HepG2 (cell line): ENCODE measurements around the gene MTSS2. TPM values are rescaled to one million over a fixed set of nuclear protein-coding genes. Genes with fewer than 3 reads are reported as not detected.

Source experiments
- ATF7-NPFF ChIP-seq: sonication (generic); formaldehyde crosslinking; IDR thresholded peaks from 2 replicates; pipeline ENCODE4 v1.8.1; 2023; ENCODE audit warnings: mild to moderate bottlenecking, low read depth, missing genetic modification reagents, moderate library complexity
- GATAD2A ChIP-seq: IDR thresholded peaks from 2 replicates; pipeline ENCODE4 v1.6.1; 2016
- GLI4 ChIP-seq: sonication (generic); formaldehyde crosslinking; IDR thresholded peaks from 2 replicates; pipeline ENCODE4 v1.5.1; 2020; ENCODE audit warnings: missing genetic modification reagents, mild to moderate bottlenecking, moderate library complexity, borderline replicate concordance
- GRHL1 ChIP-seq: sonication (generic); formaldehyde crosslinking; conservative IDR thresholded peaks from 2 replicates; pipeline ENCODE4 v1.8.0; 2022; ENCODE audit warnings: missing genetic modification reagents
- HNF1B ChIP-seq: sonication (generic); formaldehyde crosslinking; IDR thresholded peaks from 2 replicates; pipeline ENCODE4 v1.5.1; 2020; ENCODE audit warnings: mild to moderate bottlenecking, moderate library complexity, missing genetic modification reagents
- IKZF1 ChIP-seq: fragments of 450-650 bp; IDR thresholded peaks from 2 replicates; pipeline ENCODE4 v1.7.1; 2016
- KDM2A ChIP-seq: sonication (generic); formaldehyde crosslinking; IDR thresholded peaks from 2 replicates; pipeline ENCODE4 v1.4.0; 2020; ENCODE audit warnings: low read depth, missing genetic modification reagents, borderline replicate concordance
- MAX ChIP-seq: IDR thresholded peaks from 2 replicates; pipeline ENCODE4 v1.6.1; 2012; ENCODE audit warnings: inconsistent platforms
- MTERF4 ChIP-seq: sonication (generic); formaldehyde crosslinking; IDR thresholded peaks from 2 replicates; pipeline ENCODE4 v1.8.0; 2023; ENCODE audit warnings: mild to moderate bottlenecking, missing genetic modification reagents
- MYC ChIP-seq: sonication (generic); formaldehyde crosslinking; IDR thresholded peaks from 2 replicates; pipeline ENCODE4 v1.9.0; 2021; ENCODE audit warnings: missing genetic modification reagents, borderline replicate concordance
- NFIC ChIP-seq: IDR thresholded peaks from 2 replicates; pipeline ENCODE4 v1.6.1; 2012; ENCODE audit warnings: mild to moderate bottlenecking, low read length, inconsistent platforms
- TERF1 ChIP-seq: sonication (generic); formaldehyde crosslinking; IDR thresholded peaks from 2 replicates; pipeline ENCODE4 v1.8.0; 2022; ENCODE audit warnings: mild to moderate bottlenecking, missing genetic modification reagents, moderate library complexity
- ZBTB43 ChIP-seq: sonication (generic); formaldehyde crosslinking; conservative IDR thresholded peaks from 2 replicates; pipeline ENCODE4 v1.4.0; 2020; ENCODE audit warnings: missing genetic modification reagents
- ZGPAT ChIP-seq: IDR thresholded peaks from 2 replicates; pipeline ENCODE4 v1.6.1; 2016; ENCODE audit warnings: mild to moderate bottlenecking
- ZNF597 ChIP-seq: sonication (generic); formaldehyde crosslinking; IDR thresholded peaks from 2 replicates; pipeline ENCODE4 v1.5.0; 2020; ENCODE audit warnings: missing genetic modification reagents
- ZNF598 ChIP-seq: sonication (generic); formaldehyde crosslinking; IDR thresholded peaks from 2 replicates; pipeline ENCODE4 v1.5.1; 2020; ENCODE audit warnings: mild to moderate bottlenecking, missing genetic modification reagents, borderline replicate concordance
- ZNF772 ChIP-seq: sonication (generic); formaldehyde crosslinking; IDR thresholded peaks from 2 replicates; pipeline ENCODE4 v1.5.0; 2020; ENCODE audit warnings: mild to moderate bottlenecking, missing genetic modification reagents
- ZSCAN22 ChIP-seq: sonication (generic); formaldehyde crosslinking; IDR thresholded peaks from 2 replicates; pipeline ENCODE4 v1.4.0; 2020; ENCODE audit warnings: mild to moderate bottlenecking, missing genetic modification reagents
- polyA plus RNA-seq, 8 experiments: library from polyadenylated mRNA; depleted of rRNA in 3 of 8; stranded (reverse) in 7 of 8; unstranded in 1 of 8; fragments of >200 nt; fragmentation: Illumina TruSeq in 4 of 8; extraction: Trizol in 4 of 8; gene quantifications; 2 replicates each; pipeline versions ENCODE4 v1.2.1 to v1.2.3, GENCODE V29; 2011 to 2016; ENCODE audit warnings: low read depth in 4 of 8, missing spikeins in 1 of 8, mixed read lengths in 1 of 8; ENCODE audit not compliant: insufficient read depth in 1 of 8
- total RNA-seq, 5 experiments: library from RNA; depleted of rRNA; stranded (reverse); fragments of >200 nt; fragmentation: Illumina TruSeq; extraction: Trizol; gene quantifications; 2 replicates each; pipeline ENCODE4 v1.2.3, GENCODE V29; 2016; ENCODE audit warnings: low read depth in 1 of 5

The MTSS2 gene
- total and polyA plus RNA-seq, 2 of the 13 experiments (the other 11 are each of a cell fraction or from before 2014, with no cell fraction given) = 132 to 242 TPM

GRCh38 chr16:70686376-70687101 is 686 bp upstream of the MTSS2 start (continued):
- TF ChIP-seq ZGPAT (CRISPR knock-in tag) = no peak
- TF ChIP-seq MYC (CRISPR knock-in tag) = 0 out of 2 replicates have a peak, but pooled peaks have one; percentile 5
- 0 out of 2 replicates have a peak, but pooled peaks have one; percentile 22 for TF ChIP-seq TERF1 (CRISPR knock-in tag)
- no peak for TF ChIP-seq MTERF4 (CRISPR knock-in tag)
- TF ChIP-seq ZBTB43 (CRISPR knock-in tag) = 0 out of 2 replicates have a peak, but pooled peaks have one; percentile 2
- peak; percentile 21; the same call in 1 of the 2 replicates for TF ChIP-seq GATAD2A (CRISPR knock-in tag)
- TF ChIP-seq GLI4 (CRISPR knock-in tag) = peak; percentile 92
- peak; percentile 33; the same call in 1 of the 2 replicates for TF ChIP-seq MAX
- TF ChIP-seq GRHL1 = no peak
- TF ChIP-seq NFIC = no peak
- no peak; the same call in 1 of the 2 replicates for TF ChIP-seq HNF1B (CRISPR knock-in tag)
- 0 out of 2 replicates have a peak, but pooled peaks have one; percentile 2 for TF ChIP-seq ZNF772 (CRISPR knock-in tag)
- 0 out of 2 replicates have a peak, but pooled peaks have one; percentile 16 for TF ChIP-seq ATF7-NPFF (CRISPR knock-in tag)
- no peak for TF ChIP-seq ZNF597
- TF ChIP-seq KDM2A (CRISPR knock-in tag) = 0 out of 2 replicates have a peak, but pooled peaks have one; percentile 16
- TF ChIP-seq ZSCAN22 (CRISPR knock-in tag) = no peak
- TF ChIP-seq ZNF598 (CRISPR knock-in tag) = peak; percentile 76; the same call in 1 of the 2 replicates
- no peak for TF ChIP-seq IKZF1
